NCI-H748 (cell line): ENCODE results near the gene ITGAV.
A peak's percentile ranks its signal among the peaks of the same experiment; 100 is the strongest.
"Not testable (repeated sequence)": the region's sequence is repeated elsewhere in the genome, so short reads cannot be mapped to it uniquely, and the experiment has no call there.

Source experiments
- DNase-seq: peaks from one replicate; lab custom pipeline; 2025; ENCODE audit not compliant: unreplicated experiment; lab: John Stamatoyannopoulos, UW

ITGAV gene

DNA sequence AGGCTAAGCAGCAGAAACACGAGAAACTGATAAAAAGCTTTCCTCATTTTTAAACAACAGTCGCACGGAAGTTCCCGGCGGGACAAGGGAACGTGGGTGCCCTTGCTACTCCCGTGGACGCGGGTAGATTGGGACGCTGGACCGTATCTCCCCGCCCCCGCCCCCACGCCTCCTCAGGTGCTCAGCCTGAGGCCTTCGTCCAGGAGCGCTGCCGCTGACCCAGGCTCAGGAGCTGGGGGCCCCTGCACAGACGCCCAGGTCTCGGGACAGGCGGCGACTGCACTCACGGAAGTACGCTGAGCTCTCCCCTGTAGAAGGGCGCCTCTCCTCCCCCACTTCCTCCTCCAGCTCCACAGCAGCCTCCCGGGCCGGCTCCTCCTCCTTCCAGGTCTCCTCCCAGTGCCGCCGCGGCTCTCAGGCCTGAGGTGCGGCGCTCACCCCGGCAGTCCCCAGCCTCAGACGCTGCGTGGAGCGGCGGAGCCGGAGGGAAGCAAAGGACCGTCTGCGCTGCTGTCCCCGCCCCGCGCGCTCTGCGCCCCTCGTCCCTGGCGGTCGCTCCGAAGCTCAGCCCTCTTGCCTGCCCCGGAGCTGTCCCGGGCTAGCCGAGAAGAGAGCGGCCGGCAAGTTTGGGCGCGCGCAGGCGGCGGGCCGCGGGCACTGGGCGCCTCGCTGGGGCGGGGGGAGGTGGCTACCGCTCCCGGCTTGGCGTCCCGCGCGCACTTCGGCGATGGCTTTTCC lies at the start of gene ITGAV:
TSS of gene ITGAV (plus strand) at position 445 of the 738 bp plus-strand sequence. CDS start at position 728, 283 bp downstream.
- peak; percentile 96 for DNase-seq

DNA sequence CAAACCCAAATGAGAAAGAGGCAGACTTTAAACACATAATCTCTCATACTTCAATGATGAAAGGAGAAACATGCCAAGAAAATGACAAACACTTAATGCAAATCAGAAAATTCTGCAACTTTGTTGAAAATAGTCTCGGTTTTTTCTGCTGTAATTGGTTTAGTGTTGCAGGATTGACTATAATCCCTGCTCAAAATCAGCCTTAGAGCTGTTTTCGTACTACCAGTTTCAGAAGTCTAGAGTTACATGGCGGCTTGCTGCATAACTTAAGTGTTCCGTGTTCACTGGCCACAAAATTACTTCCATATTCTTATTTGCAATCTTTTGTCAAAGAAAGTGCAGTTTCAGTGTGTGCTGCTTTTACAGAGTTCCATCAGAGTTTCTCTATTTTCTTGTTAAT lies 48.9 kb upstream of the ITGAV start:
- no peak for DNase-seq

DNA sequence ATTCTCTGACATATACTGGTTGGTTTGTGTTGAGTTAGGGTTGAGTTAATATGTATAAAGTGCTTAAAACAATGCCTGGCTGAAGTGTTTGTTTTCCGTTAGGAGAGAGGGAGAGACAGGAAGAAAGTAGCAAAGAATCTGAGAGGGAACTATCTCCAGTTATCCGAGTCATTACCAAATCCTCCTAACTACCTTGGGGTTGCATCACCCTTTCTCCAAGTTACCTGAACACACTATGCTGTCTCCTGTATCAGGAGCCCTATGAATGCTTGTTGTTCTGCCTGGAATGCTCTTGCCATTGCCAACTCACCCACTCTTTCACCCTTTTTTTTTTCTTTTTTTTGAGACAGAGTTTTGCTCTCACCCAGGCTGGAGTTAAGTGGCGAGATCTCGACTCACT lies 47.9 kb upstream of the ITGAV start:
- DNase-seq = no peak

DNA sequence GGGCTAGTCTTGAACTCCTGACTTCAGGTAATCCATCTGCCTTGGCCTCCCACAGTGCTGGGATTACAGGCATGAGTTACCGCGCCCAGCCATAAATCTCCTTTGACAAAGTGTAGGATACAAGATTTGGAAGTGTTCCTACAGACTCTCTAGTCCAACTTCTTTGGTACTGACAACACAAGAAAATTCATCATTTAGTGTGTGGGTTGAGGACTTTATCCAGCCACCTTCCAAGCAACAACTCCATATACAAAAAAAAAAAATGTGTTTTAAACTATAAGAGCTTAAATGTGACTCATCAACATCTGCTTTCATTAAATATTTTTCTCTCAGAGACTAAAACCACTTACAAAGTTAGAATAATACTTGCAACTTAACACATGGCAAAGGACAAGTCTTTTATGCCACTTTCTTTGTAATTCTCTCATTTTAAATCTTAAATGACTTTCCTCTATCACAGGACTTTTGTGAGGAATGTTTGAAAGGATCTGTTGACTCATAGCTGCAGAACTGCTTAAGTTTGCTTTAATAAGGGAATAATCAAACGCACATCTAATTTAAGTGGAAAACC lies 46.2 kb upstream of the ITGAV start:
- no peak for DNase-seq

DNA sequence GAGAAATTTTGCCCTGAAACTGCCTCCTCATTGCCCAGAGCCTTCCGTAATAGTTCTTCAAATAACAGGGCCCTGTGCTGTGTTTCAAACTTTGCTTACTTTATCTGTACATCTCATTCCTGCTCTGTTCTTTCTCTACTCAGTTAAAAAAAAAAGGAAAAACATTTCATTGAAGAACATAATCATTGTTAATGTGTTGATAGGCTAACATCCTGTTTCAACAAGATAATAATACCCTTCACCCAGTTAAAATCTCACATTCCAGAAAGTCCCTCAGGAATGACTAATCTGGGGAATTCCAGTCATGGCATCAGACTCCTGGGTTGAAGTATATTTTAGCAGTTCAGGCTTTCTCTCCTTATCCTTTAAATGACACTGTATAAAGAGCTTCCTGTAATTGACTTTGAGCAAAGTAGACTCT lies 45.6 kb upstream of the ITGAV start:
- no peak for DNase-seq

DNA sequence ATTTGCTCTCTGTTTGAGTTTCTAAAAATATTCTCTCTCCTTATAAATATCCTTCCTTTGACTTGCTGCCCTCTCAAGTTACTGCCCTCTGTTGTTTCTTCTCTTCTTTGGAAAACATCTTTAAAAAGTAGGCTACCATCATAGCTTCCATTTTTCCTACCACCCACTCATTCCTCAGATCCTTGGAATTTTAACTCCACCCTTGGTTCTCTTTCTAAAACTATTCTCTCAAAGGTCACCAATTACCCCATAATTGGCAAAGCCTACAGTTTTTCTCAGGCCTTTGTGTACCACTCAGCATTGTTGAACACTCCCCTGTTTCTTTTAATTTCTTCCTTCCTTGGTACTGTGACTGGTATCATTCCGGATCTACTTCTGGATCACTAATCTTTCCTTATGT lies 43.0 kb upstream of the ITGAV start:
- DNase-seq = no peak

DNA sequence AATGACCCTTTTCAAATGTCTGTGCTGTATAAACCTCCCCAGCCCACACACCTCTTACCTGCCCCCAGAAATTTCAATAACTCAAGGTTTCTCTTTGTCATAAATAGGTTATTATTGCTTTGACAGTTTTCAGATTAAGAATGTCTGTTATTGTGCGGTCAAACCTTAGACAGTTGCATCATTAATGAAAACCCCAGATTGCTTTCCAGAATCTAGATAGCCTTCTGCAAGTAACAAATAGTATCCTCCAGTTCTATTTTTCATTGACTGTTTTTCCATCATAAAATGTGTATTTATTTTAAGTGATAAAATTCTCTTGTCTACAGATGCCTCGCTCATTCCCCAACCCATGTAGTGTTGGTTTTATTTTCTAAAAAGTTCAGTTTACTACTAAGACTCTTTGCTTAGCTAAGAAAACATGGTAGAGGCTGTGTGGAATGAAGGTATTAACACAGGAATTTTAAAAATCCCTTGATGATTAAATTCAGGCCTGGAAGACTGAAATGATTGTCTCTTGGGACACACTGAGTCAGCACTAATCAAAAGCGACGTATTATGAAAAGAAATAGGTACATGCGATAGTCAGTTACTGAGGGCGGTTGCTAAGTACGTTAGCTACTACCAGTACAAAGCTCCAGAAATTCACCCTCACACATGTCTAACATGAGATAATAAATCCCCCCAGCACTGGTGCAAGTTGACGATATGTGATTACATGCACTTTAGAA lies 38.4 kb upstream of the ITGAV start:
- no peak for DNase-seq

DNA sequence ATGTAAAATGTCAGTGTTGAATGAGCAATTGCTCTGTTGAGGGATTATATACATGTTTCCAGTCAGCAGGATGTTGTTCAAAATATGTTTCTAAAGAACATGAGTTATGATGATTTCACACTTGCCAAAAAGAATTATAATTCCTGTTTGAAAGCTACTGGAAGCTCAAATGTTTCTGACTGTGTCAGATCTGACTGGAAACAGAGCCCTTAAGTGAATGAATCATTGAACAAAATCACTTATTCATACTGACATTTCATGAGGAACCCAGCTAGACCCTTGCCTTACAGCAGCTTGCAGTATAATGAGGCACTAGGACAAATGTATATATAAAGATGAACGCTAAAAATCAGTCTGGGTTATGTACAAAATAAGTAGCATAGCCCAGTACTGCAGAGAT lies 35.4 kb upstream of the ITGAV start:
- no peak for DNase-seq

DNA sequence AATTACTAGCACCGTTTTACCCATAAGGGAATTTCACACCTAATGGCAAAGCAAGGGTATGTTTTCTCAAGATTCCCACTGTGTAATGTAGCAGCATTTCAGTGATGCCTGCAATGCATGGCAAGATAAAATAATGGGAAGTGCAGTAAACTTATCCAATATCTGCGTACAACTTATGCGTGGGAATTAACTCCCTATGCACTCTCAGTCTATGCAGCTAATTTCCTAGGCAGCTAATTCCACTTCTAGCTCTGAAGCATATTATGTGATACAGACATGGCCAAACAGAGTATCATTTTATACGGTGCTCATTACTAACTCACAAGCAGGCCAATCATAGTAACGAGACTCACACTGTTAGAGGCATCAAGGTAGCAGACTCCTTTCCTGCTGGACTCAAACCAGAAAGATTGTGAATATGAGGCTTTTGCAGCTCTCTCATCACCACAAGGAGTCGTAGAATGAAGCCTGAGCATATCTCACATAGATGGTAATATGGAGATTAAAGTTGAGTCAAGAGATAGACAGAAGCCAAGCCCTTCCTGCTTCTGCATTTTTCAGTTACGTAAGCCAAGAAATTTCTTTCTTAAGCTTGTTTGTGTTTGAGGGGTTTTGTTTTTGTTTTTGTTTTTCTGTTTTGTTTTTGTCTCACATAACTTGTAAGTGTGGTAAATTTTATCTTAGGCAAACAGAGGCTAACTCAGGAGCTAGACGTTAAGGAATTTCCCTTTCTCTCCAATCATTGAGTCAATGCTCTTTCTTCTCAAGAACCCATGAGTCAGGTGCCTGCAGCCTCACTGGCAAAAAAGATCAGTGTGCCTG lies 34.8 kb upstream of the ITGAV start:
- no peak for DNase-seq

DNA sequence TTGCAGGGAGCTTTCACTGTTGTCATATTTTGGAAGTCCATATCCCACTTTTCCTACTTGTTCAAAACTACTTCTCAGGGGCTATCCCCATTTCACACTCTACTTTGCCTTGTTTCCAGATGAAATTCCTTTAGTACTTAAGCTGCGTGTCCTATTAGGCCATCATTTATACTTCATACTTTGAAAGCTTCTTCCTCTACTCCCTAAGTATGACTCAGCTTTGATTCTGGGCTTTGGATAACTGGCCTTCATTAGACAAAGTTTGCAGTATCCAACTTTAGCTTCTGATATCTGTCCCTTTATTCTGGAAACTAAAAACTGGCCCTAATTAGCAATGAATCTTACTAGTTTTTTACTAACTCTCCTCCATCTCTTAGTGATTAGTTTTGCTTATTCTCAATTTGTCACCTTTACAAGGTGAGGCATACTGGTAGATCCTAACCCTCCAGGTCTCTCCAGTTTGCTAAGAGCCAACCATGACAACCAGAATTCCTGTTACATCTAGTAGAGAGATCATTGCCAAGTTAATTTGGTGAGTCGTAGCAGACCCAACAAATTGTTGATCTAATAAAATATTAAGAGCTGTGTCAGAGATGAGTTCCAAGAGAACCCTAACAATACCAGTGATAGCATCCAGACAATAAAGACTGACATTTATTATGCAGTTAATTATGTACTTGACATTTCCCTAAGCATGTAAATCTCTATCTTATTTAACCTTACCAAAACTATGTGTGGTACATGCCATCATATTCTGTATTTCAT lies 31.2 kb upstream of the ITGAV start:
- no peak for DNase-seq

DNA sequence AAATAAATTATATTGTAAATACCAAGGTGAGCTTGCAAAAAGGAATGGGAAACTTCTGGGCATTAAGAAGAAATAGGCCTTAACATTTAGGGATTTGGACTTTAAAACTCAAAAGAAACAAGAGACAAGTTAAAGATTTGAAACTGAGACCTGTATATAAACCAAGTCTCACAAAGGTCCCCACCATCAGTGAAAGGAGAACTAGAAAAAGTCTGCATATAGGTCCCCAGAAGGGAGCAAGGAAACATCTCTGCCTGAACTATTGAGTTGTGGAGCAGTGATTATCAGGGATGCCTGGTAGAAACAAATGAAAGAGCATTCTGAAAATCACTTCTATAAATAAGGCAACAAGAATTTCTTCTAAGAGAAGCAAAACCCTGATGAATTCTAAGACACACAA lies 30.5 kb upstream of the ITGAV start:
- DNase-seq = no peak

DNA sequence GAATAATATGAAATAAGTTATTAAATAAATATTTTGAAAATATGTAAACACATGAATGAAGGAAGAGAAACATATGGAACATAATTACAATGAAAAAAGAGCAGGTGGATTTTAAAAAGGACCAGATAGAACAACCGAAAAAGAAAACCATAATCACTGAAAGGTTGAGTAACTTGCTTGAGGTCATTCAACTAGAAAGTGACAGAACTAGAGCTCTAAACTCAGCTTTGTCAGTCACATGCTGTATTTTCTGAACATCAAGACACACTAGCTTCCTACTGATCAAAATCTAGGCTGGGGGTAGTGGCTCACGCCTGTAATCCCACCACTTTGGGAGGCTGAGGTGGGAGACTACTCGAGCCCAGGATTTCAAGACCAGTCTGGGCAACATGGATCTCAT lies 30.0 kb upstream of the ITGAV start:
- no peak for DNase-seq

DNA sequence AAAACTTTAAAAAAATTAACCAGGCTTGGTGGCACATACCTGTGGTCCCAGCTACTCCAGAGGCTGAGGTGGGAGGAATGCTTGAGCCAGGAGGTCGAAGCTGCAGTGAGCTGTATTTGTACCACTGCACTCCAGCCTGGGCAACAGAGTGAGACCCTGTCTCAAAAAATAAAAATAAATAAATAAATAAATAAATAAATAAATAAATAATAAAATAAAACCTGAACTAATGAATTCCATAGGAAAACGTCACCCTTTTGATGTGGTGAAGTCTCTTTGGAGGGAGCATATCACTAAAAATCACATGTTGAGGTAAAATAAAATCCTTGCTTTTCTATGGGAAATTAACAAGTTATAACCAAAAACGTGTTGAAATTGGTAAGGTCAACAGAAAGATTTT lies 29.6 kb upstream of the ITGAV start:
- DNase-seq = no peak

DNA sequence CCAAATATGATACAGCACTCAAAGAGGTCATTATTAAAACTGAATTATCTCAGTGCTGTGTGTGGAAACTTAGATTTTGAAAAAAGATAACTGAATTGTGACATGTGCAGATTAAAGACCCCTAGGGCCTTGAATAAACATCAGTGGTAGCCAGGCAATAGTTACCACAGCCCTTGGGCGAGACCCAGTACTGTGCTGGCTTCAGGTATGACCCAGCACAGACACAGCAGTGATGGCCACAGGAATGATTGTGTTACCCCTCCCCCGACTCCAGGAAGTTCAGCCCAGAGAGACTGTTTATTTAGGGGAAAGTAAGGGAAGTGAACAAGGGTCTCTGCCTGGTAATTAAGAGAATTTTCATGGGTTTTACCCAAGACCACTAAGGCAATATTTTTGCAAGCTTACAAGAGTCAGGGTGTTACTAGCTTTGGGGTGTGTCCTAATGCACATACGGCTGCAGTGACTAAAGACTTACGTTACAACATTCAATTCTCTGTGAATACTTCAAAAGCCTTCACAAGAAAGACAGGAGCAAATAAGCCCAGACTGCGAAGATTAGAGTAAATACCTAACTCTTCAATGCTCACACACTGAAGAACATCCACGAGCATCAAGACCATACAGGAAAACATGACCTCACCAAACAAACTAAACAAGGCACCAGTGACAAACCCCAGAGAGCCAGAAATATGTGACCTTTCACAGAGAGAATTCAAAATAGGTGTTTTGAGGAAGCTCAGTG lies 28.2 kb upstream of the ITGAV start:
- no peak for DNase-seq

DNA sequence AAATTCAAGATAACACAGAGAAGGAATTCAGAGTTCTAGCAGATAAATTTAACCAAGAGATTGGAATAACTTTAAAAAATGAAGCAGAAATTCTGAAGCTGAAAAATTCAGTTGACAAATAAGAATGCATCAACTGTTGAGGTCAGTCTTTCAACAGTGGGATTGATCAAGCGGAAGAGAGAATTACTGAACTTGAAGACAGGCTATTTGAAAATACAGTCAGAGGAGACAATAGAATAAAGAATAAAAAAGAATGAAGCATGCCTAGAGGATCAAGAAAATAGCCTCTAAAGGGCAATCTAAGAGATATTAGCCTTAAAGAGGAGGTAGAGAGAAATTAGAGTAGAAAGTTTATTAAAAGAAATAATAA lies 27.7 kb upstream of the ITGAV start:
- DNase-seq = no peak

DNA sequence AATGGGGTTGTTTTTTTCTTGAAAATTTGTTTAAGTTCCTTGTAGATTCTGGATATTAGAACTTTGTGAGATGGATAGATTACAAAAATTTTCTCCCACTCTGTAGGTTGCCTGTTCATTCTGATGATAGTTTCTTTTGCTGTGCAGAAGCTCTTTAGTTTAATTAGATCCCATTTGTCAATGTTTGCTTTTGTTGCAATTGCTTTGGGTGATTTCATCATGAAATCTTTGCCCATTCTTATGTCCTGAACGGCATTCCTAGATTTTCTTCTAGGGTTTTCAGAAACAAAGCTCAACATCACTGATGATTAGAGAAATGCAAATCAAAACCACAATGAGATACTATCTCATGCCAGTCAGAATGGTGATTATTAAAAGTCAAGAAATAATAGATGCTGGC lies 21.3 kb upstream of the ITGAV start:
- not testable (repeated sequence) for DNase-seq

DNA sequence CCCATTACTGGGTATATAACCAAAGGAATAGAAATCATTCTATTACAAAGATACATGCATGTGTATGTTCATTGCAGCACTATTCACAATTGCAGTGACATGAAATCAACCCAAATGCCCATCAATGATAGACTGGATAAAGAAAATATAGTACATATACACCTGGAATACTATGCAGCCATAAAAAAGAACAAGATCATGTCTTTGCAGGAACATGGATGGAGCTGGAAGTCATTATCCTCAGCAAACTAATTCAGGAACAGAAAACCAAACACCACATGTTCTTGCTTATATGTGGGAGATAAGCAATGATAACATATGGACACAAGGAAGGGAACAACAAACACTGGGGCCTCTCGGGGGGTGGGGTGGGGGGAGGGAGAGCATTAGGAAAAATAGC lies 20.7 kb upstream of the ITGAV start:
- DNase-seq = not testable (repeated sequence)

DNA sequence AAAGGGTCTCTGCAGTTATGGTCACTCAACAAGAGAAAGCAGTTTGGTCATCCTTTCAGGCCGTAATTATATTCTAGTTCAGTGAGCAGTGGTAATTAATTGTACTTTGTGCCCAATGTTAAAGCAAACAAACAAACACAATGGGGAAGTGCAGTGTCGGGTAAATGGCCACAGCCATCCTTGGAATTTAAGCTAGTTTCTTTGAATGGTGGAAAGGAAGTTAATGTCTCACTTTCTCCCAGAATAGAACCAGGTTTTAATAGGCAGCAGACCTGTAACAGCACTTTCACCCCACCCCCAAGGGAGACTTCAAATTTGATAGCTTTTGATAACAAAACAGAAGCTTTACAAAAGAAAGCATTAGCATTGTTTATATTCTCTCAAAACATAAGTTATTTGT lies 20.0 kb upstream of the ITGAV start:
- DNase-seq = peak; percentile 80

DNA sequence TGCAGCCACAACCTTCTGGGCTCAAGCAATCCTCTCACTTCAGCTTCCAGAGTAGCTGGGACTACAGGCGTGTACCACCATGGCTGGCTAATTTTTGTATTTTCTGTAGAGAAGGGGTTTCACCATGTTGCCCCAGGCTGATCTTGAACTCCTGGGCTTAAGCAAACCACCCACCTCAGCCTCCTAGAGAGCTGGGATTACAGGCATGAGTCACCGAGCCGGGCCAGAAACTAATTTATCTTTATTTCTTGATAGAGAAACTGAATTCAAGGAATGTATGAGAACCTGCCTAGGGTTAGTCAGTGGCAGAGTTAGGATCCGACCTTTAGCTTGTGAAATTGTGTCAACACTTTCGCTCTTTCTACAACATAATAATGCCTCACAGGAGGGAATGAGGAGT lies 19.3 kb upstream of the ITGAV start:
- DNase-seq = no peak

DNA sequence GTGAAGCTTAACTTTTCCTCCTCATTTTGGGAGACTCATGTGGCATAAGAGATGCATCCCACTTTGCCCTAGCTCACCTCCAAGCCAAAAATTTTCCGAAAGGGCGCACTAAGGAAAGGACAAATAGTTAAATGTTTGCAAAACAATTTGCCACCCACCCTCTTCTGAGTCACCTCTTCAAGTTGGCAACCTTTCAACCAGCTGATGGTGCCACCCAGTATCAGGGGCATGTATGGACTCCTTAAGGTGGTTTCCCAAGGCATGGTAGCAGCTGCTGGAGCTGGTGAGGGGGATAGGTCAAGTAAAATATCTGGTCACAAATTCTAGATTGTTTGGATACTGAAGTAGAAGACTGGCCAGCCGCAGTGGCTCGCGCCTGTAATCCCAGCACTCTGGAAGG lies 17.2 kb upstream of the ITGAV start:
- no peak for DNase-seq
